PFSK-1 (cell line): ENCODE measurements around the gene CIDEA.

Experiments used
- FOXP2 ChIP-seq: optimal IDR thresholded peaks from 2 replicates; pipeline ENCODE3; 2011; ENCODE audit warnings: borderline replicate concordance, control low read depth, inconsistent platforms; ENCODE audit not compliant: insufficient read depth; ENCODE audit errors: extremely low read length, extremely low read depth
- POLR2AphosphoS5 ChIP-seq: IDR thresholded peaks from 2 replicates; pipeline ENCODE4 v1.6.1; 2012; ENCODE audit warnings: low read depth, mild to moderate bottlenecking, control low read depth, low read length, moderate library complexity
- SIN3A ChIP-seq: IDR thresholded peaks from 2 replicates; pipeline ENCODE4 v1.6.1; 2012; ENCODE audit warnings: mild to moderate bottlenecking, low read length, moderate library complexity, borderline replicate concordance; ENCODE audit not compliant: insufficient read depth
- TAF1 ChIP-seq: IDR thresholded peaks from 2 replicates; pipeline ENCODE4 v1.6.1; 2012; ENCODE audit warnings: low read length, control low read depth, borderline replicate concordance; ENCODE audit not compliant: insufficient read depth
- TF ChIP-seq, protein P1 (sequence below), 2 experiments: IDR thresholded peaks; 2 replicates each; pipeline versions ENCODE4 v1.6.1 to v1.8.0; 2011 to 2012; ENCODE audit warnings: low read depth in 2 of 2, low read length in 2 of 2, control low read depth in 1 of 2, inconsistent platforms in 1 of 2, mild to moderate bottlenecking in 1 of 2, moderate library complexity in 1 of 2; ENCODE audit not compliant: insufficient read depth in 1 of 2

CIDEA gene

DNA sequence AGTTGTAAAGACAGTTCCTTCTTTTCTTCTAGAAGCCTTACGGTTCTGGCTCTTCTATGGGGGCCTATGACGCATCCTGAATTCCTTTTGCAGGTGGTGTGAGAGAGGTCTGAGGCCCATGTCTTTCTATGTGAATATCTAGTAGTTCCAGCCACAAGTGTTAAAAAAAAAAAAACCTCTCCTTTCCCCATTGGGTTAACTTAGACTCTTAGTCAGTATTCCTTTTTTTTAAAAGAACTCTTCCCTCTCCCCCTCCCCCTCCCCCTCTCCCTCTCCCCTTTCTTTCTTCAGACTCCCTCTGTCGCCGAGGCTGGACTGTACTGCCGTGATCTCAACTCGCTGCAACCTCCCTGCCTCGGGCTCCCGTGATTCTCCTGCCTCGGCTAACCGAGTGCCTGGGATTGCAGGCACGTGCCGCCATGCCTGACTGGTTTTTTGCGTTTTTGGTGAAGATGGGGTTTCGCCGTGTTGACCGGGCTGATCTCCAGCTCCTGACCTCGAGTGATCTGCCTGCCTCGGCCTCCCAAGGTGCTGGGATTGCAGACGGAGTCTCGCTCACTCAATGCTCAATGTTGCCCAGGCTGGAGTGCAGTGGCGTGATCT lies 11.4 kb upstream of the CIDEA start:
- TF ChIP-seq TAF1, result no peak
- no peak for TF ChIP-seq FOXP2
- TF ChIP-seq POLR2AphosphoS5, result no peak
- TF ChIP-seq SIN3A, result no peak
- TF ChIP-seq, protein P1, sequence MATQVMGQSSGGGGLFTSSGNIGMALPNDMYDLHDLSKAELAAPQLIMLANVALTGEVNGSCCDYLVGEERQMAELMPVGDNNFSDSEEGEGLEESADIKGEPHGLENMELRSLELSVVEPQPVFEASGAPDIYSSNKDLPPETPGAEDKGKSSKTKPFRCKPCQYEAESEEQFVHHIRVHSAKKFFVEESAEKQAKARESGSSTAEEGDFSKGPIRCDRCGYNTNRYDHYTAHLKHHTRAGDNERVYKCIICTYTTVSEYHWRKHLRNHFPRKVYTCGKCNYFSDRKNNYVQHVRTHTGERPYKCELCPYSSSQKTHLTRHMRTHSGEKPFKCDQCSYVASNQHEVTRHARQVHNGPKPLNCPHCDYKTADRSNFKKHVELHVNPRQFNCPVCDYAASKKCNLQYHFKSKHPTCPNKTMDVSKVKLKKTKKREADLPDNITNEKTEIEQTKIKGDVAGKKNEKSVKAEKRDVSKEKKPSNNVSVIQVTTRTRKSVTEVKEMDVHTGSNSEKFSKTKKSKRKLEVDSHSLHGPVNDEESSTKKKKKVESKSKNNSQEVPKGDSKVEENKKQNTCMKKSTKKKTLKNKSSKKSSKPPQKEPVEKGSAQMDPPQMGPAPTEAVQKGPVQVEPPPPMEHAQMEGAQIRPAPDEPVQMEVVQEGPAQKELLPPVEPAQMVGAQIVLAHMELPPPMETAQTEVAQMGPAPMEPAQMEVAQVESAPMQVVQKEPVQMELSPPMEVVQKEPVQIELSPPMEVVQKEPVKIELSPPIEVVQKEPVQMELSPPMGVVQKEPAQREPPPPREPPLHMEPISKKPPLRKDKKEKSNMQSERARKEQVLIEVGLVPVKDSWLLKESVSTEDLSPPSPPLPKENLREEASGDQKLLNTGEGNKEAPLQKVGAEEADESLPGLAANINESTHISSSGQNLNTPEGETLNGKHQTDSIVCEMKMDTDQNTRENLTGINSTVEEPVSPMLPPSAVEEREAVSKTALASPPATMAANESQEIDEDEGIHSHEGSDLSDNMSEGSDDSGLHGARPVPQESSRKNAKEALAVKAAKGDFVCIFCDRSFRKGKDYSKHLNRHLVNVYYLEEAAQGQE (IDR thresholded peaks at IDR 0.05; ENCODE audit: insufficient read depth in 1 of 2, low read depth in 2 of 2, low read length in 2 of 2), result no peak

DNA sequence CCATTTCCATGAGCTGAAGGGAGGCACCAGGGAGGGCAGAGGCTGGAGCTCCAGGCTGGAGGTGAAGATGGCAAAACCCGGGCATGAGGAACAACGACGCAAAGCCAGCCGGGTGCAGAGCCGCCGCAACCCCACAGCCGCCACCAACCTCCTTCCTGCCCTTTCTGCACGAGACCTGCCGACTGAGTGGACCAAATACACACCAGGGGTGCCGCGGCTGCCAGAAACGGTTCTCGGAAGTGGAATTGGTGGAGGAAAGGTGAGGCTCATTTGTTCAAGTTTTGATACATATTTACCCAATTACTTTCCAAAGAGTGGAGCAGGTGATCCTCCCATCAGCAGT lies 8.4 kb upstream of the CIDEA start:
- TF ChIP-seq FOXP2 (no peak), POLR2AphosphoS5 (no peak), SIN3A (no peak), TAF1 (no peak)
- TF ChIP-seq, protein P1 (IDR thresholded peaks at IDR 0.05; ENCODE audit: insufficient read depth in 1 of 2, low read depth in 2 of 2, low read length in 2 of 2), result no peak

DNA sequence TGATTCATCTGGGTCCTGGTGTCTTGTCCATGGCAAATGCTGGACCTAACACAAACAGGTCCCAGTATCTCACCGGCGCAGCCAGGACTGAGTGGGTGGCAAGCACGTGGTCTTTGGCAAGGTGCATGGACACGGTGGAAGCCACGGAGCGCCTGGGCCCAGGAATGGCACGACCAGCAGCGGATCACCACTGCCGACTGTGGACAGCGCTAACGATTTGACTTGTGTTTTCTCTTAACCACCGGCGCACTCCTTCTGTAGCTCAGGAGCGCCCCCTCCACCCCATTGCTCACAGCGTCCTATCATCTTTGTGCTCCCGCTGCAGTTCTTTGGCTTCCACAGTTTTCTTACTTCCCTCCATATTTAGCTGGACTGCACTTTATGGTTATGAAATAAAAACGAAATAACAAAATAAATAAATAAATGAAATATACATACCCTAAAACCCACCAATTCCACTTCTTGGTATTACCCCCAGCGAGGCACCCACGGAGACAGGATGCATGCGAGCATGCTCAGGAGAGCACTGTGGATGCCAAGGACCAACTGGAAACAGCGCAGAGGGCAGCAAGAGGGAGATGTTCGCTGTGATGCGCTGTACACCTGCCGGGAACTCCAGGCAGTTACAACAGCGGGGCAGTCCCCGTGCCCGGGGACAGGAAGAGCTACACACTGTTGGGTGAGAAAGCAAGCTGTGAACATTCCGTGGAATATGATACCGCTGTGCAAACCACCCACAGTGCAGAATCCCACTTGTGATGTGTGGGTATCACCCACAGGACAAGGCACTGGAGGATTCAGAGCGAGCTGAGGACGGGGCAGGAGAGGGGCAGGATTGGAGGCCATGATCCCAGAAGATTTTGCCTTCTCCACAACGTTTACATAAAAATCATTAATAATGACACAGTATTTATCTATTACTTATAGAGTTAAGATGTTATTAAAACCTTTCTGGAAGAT lies 7.0 kb upstream of the CIDEA start:
- TF ChIP-seq, protein P1 (IDR thresholded peaks at IDR 0.05; ENCODE audit: insufficient read depth in 1 of 2, low read depth in 2 of 2, low read length in 2 of 2), result peak in 1 of 2 experiments; percentile 54; a peak in 1 of 4 replicates
- no peak for TF ChIP-seq POLR2AphosphoS5

DNA sequence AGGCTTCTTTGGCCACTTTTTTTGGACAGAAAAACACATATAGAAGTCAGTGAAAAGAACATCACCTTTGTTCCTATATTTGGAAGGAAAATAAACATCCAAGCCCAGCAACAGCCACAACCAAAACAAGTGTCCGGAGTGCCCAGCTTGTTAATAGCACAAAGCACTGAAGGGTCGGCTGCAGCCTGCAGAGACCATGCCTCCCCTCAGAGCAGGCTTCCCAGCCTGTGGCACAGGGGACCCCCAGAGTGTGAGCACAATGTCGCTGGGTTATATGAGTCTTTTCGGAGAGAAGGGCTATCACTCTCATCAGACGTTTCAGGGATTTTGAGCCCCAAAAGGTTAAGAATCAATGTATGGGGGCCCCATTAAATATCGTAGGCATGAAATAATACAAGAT lies 6.2 kb upstream of the CIDEA start:
- TF ChIP-seq TAF1, result no peak
- TF ChIP-seq, protein P1 (IDR thresholded peaks at IDR 0.05; ENCODE audit: insufficient read depth in 1 of 2, low read depth in 2 of 2, low read length in 2 of 2), result no peak
- no peak for TF ChIP-seq SIN3A
- no peak for TF ChIP-seq POLR2AphosphoS5
- TF ChIP-seq FOXP2, result no peak
